Right lobe of liver (tissue), 4 donors: ENCODE results near the gene DAP.

Experiments used
- CTCF ChIP-seq, 4 donors: fragments of 200-600 bp in 3 of 4; fragments of 450-650 bp in 1 of 4; IDR thresholded peaks; one replicate each; pipeline versions ENCODE4 v1.5.1 to v1.8.0; 2016 to 2022; ENCODE audit warnings: antibody characterized with exemption in 4 of 4, mild to moderate bottlenecking in 2 of 4
- POLR2A ChIP-seq: fragments of 450-650 bp; IDR thresholded peaks from one replicate; pipeline ENCODE4 v1.6.1; 2017; ENCODE audit warnings: antibody characterized with exemption, mild to moderate bottlenecking
- donor health status: DM: no; HTN: no; CAD: no.
- donor health status: DM: no; HTN: no; CAD: no.
- donor health status: DM: no; HTN: yes; CAD: no.

GRCh38 chr5:10709409-10709808 is 51.6 kb downstream of the DAP start:
- TF ChIP-seq CTCF (IDR thresholded peaks at IDR 0.05) (no peak), POLR2A (no peak)
